ENCODE results near the gene TRIM59. TPM values are rescaled to one million over a fixed set of nuclear protein-coding genes. Genes with fewer than 3 reads are reported as not detected.

TRIM59 gene
- total and polyA plus RNA-seq, 2 of the 4 experiments (the other 2 are of a cell fraction) = 8.0 to 65.4 TPM

GRCh38 chr3:160403796-160404470, 45.7 kb downstream of the TRIM59 start:
- H2BK120ac ChIP-seq (ENCODE audit: low read depth, low read length) = no peak overlapping the region
- peak overlapping the region; percentile 36 for H3K9ac ChIP-seq (ENCODE audit: low read depth, low read length)
- H3K9me1 ChIP-seq (ENCODE audit: insufficient read depth, low read length) = no peaks in the 10 kb centered on the region
- H3K4me2 ChIP-seq (ENCODE audit: low read depth, low read length) = peak overlapping the region; percentile 72
- H3K79me1 ChIP-seq (ENCODE audit: low read depth in 1 of 2, low read length in 2 of 2) = peaks cover 0 to 4% of the 10 kb centered on the region in 2 experiments; a peak in 2 of 4 replicates
- DNase-seq (peak; percentile 32), ATAC-seq (ENCODE audit: low read depth) (no peak)
- H3K14ac ChIP-seq (replicated peaks; ENCODE audit: low read depth, low read length) = no peak overlapping the region; the same call in 1 of the 2 replicates
- H3K56ac ChIP-seq (ENCODE audit: extremely low read depth, insufficient read depth, low read length) = 0 out of 2 replicates have a peak overlapping the region, but pooled peaks have one; percentile 5
- no peak overlapping the region for H3K4ac ChIP-seq (ENCODE audit: low read depth, low read length)
- no peak overlapping the region for H2BK20ac ChIP-seq (ENCODE audit: low read depth, low read length)
- no peak overlapping the region for H3K23ac ChIP-seq (ENCODE audit: low read depth, low read length)
- H4K8ac ChIP-seq (ENCODE audit: low read depth in 2 of 2, low read length in 2 of 2) = peak overlapping the region in 1 of 2 experiments; percentile 59; a peak in 1 of 4 replicates
- ChIA-PET CTCF (interaction anchor here (0.6 kb wide), 1 partner anchor 1152 kb away, joined by 4 read pairs; no protein-coding TSS in a partner anchor), POLR2A (ENCODE audit: unreplicated experiment) (no interaction called here)
- H2BK15ac ChIP-seq (ENCODE audit: low read depth, low read length) = no peak overlapping the region
- H2AFZ ChIP-seq (replicated peaks; ENCODE audit: low read length, poor library complexity) = no peak overlapping the region
- 100% methylated on average over 1 of the region's 7 CpGs; no CpG with 5 or more reads in 1 of the 2 experiments for WGBS, 2 experiments (ENCODE audit: extremely low coverage in 2 of 2, insufficient read length in 1 of 2)
- H3K4me1 ChIP-seq (ENCODE audit: control insufficient read depth, insufficient read depth, low read length) = no peaks in the 10 kb centered on the region
- peaks cover 3% of the 10 kb centered on the region for H4K20me1 ChIP-seq (ENCODE audit: insufficient read depth, low read length)
- H3K4me3 ChIP-seq (ENCODE audit: insufficient read depth, low read depth, low read length) = no peak overlapping the region
- no peak overlapping the region for H4K91ac ChIP-seq (ENCODE audit: insufficient read depth, low read depth, low read length)
- intact Hi-C loops (cut with micrococcal nuclease) (loop anchor here (2.0 to 5.0 kb wide), 2 partner anchors 45 to 367 kb away; partner anchors contain the start of gene TRIM59), dilution Hi-C loops (cut with HindIII; ENCODE audit: low sequenced_read_pairs, unreplicated experiment) (no loop called here), in situ Hi-C loops (cut with MboI; ENCODE audit: low sequenced_read_pairs) (loop anchor here (25.0 kb wide), 1 partner anchor 517 kb away; no protein-coding TSS in a partner anchor)
- H3K27me3 ChIP-seq (ENCODE audit: control insufficient read depth, insufficient read depth, low read length) = no peaks in the 10 kb centered on the region
- H3K27ac ChIP-seq (ENCODE audit: insufficient read depth, low read length) = peak overlapping the region; percentile 61; the same call in 1 of the 2 replicates
- no TSS peak for BruUV-seq (replicated peaks)
- H3K18ac ChIP-seq (ENCODE audit: low read depth, low read length) = peak overlapping the region; percentile 42
- no peak overlapping the region; the same call in none of the 2 replicates for H4K5ac ChIP-seq (ENCODE audit: low read depth, low read length)
- no peaks in the 10 kb centered on the region; the same call in 1 of the 2 replicates for H3K36me3 ChIP-seq (ENCODE audit: control insufficient read depth, insufficient read depth, low read length)
- peak overlapping the region; percentile 76 for H2BK5ac ChIP-seq (ENCODE audit: low read depth, low read length, poor library complexity, severe bottlenecking)
- H2AK5ac ChIP-seq (ENCODE audit: low read depth, low read length) = no peak overlapping the region
- H3K9me3 ChIP-seq (ENCODE audit: control insufficient read depth, insufficient read depth, low read length) = no peaks in the 10 kb centered on the region
- H2AK9ac ChIP-seq (replicated peaks; ENCODE audit: low read depth, low read length, poor library complexity) = no peak overlapping the region
- TF ChIP-seq CHD1 (IDR thresholded peaks at IDR 0.05; ENCODE audit: low read depth, low read length) (no peak), CTCF (conservative IDR thresholded peaks at IDR 0.05; ENCODE audit: low read depth, low read length) (no peak), RAD21 (IDR thresholded peaks at IDR 0.05; ENCODE audit: low read length) (no peak), NFE2L2 (IDR thresholded peaks at IDR 0.05; ENCODE audit: low read depth, low read length) (no peak), FOS (IDR thresholded peaks at IDR 0.05; ENCODE audit: low read depth, low read length) (no peak), MAFK (IDR thresholded peaks at IDR 0.05; ENCODE audit: low read depth, low read length) (no peak), RCOR1 (IDR thresholded peaks at IDR 0.05; ENCODE audit: insufficient replicate concordance, low read length) (no peak), RFX5 (IDR thresholded peaks at IDR 0.05; ENCODE audit: low read depth, low read length) (no peak), SMC3 (IDR thresholded peaks at IDR 0.05; ENCODE audit: low read depth, low read length) (no peak), MAZ (IDR thresholded peaks at IDR 0.05; ENCODE audit: borderline replicate concordance, low read depth, low read length) (no peak), CEBPB (IDR thresholded peaks at IDR 0.05; ENCODE audit: low read depth, low read length) (no peak), MXI1 (IDR thresholded peaks at IDR 0.05; ENCODE audit: borderline replicate concordance, low read depth, low read length) (no peak)
- TF ChIP-seq, protein P1, sequence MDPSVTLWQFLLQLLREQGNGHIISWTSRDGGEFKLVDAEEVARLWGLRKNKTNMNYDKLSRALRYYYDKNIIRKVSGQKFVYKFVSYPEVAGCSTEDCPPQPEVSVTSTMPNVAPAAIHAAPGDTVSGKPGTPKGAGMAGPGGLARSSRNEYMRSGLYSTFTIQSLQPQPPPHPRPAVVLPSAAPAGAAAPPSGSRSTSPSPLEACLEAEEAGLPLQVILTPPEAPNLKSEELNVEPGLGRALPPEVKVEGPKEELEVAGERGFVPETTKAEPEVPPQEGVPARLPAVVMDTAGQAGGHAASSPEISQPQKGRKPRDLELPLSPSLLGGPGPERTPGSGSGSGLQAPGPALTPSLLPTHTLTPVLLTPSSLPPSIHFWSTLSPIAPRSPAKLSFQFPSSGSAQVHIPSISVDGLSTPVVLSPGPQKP (IDR thresholded peaks at IDR 0.05; ENCODE audit: borderline replicate concordance, low read depth, low read length) = no peak
- TF ChIP-seq, protein P2, sequence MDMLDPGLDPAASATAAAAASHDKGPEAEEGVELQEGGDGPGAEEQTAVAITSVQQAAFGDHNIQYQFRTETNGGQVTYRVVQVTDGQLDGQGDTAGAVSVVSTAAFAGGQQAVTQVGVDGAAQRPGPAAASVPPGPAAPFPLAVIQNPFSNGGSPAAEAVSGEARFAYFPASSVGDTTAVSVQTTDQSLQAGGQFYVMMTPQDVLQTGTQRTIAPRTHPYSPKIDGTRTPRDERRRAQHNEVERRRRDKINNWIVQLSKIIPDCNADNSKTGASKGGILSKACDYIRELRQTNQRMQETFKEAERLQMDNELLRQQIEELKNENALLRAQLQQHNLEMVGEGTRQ (IDR thresholded peaks at IDR 0.05; ENCODE audit: low read depth, low read length) = no peak
